ENCODE measurements around the gene DOCK2.
"Not testable (repeated sequence)": the region's sequence is repeated elsewhere in the genome, so short reads cannot be mapped to it uniquely, and the experiment has no call there.

DNA sequence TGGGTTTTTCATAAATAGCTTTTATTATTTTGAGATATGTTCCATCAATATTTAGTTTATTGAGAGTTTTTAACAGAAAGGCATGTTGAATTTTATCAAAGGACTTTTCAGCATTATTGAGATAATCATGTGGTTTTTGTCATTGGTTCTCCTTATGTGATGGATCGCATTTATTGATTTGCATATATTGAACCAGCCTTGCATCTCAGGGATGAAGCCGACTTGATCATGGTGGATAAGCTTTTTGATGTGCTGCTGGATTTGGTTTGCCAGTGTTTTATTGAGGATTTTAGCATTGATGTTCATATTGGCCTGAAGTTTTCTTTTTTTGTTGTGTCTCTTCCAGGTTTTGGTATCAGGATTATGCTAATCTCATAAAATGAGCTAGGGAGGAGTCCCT, 12.8 kb upstream of the DOCK2 start:
- TF ChIP-seq, protein P1, sequence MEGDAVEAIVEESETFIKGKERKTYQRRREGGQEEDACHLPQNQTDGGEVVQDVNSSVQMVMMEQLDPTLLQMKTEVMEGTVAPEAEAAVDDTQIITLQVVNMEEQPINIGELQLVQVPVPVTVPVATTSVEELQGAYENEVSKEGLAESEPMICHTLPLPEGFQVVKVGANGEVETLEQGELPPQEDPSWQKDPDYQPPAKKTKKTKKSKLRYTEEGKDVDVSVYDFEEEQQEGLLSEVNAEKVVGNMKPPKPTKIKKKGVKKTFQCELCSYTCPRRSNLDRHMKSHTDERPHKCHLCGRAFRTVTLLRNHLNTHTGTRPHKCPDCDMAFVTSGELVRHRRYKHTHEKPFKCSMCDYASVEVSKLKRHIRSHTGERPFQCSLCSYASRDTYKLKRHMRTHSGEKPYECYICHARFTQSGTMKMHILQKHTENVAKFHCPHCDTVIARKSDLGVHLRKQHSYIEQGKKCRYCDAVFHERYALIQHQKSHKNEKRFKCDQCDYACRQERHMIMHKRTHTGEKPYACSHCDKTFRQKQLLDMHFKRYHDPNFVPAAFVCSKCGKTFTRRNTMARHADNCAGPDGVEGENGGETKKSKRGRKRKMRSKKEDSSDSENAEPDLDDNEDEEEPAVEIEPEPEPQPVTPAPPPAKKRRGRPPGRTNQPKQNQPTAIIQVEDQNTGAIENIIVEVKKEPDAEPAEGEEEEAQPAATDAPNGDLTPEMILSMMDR (conservative IDR thresholded peaks at IDR 0.05): not testable (repeated sequence)
- not testable (repeated sequence) for TF ChIP-seq ZFX (IDR thresholded peaks at IDR 0.05)
